Frontal cortex (tissue), 4 donors: ENCODE data around the gene PKN2. TPM values are rescaled to one million over a fixed set of nuclear protein-coding genes. Genes with fewer than 3 reads are reported as not detected.
A peak's percentile ranks its signal among the peaks of the same experiment; 100 is the strongest.
"Not testable (repeated sequence)": the region's sequence is repeated elsewhere in the genome, so short reads cannot be mapped to it uniquely, and the experiment has no call there.

ENCODE experiments used
- DNase-seq, 2 donors: peaks; one replicate each; pipeline ENCODE4 v3.0.0; 2012; ENCODE audit warnings: low spot score in 2 of 2
- FAIRE-seq: peaks from 2 replicates; lab custom pipeline; 2012; peaks lifted over from hg19 to GRCh38; lab: Jason Lieb, UNC
- small RNA-seq: library from RNA; depleted of rRNA; stranded (forward); fragments of <200 nt; gene quantifications from one replicate; pipeline ENCODE3, GENCODE V24; 2014
- total RNA-seq: library from RNA; depleted of rRNA; stranded (reverse); fragments of >200 nt; gene quantifications from one replicate; pipeline ENCODE4 v1.2.3, GENCODE V29; 2014
- donor health status: control.
- donor health status: control.
- donor health status: control.

The PKN2 gene
- total RNA-seq, 1 donor from 2014 or later = 86.4 TPM

GRCh38 chr1:88869644-88870043 is 185.6 kb downstream of the PKN2 start:
- DNase-seq, FAIRE-seq: not testable (repeated sequence)

GRCh38 chr1:88873737-88874349 is 189.8 kb downstream of the PKN2 start:
- FAIRE-seq (no peak), DNase-seq (no peak)

GRCh38 chr1:88875595-88875994 is 191.5 kb downstream of the PKN2 start:
- no peak for DNase-seq
- FAIRE-seq = no peak

GRCh38 chr1:88876573-88877365 is 192.7 kb downstream of the PKN2 start:
- no peak for DNase-seq
- no peak for FAIRE-seq

- FAIRE-seq = peak; percentile 81
- DNase-seq = no peak
Observed at GRCh38 chr1:88877382-88877825, 193.3 kb downstream of the PKN2 start.

- DNase-seq (no peak), FAIRE-seq (no peak)
Observed at GRCh38 chr1:88877911-88878310, 193.8 kb downstream of the PKN2 start.

- DNase-seq (no peak), FAIRE-seq (no peak)
Observed at GRCh38 chr1:88878731-88879130, 194.7 kb downstream of the PKN2 start.

GRCh38 chr1:88880717-88881116 is 196.6 kb downstream of the PKN2 start:
- not testable (repeated sequence) for DNase-seq, FAIRE-seq

GRCh38 chr1:88883156-88883555 is 199.1 kb downstream of the PKN2 start:
- no peak for FAIRE-seq
- DNase-seq = no peak

Small RNA genes within 50 kb of the gene (small RNA-seq; reads per million reads assigned to genes)
- gene RNU6-125P = not detected

Other genes starting within 250 kb of the PKN2 start
- 79.1 TPM for gene GTF2B, start 207.3 kb downstream of the PKN2 start, total RNA-seq